ENCODE data around the gene KIRREL3. TPM values are rescaled to one million over a fixed set of nuclear protein-coding genes. Genes with fewer than 3 reads are reported as not detected.
A peak's percentile ranks its signal among the peaks of the same experiment; 100 is the strongest.

Gene KIRREL3
- total and polyA plus RNA-seq, 2 of the 4 experiments (the other 2 are of a cell fraction): 10.9 to 15.9 TPM

GRCh38 chr11:126891556-126892217, 108.9 kb downstream of the KIRREL3 start:
- no peak overlapping the region for H3K18ac ChIP-seq (ENCODE audit: low read depth, low read length)
- no peak overlapping the region for H3K9ac ChIP-seq (ENCODE audit: low read depth, low read length)
- no peak overlapping the region for H3K56ac ChIP-seq (ENCODE audit: extremely low read depth, insufficient read depth, low read length)
- peaks cover 7% of the 10 kb centered on the region for H3K4me1 ChIP-seq (ENCODE audit: control insufficient read depth, insufficient read depth, low read length)
- no peak for DNase-seq
- peak overlapping the region; percentile 50; the same call in 1 of the 2 replicates for H3K14ac ChIP-seq (replicated peaks; ENCODE audit: low read depth, low read length)
- H2BK20ac ChIP-seq (ENCODE audit: low read depth, low read length): no peak overlapping the region
- dilution Hi-C loops (cut with HindIII; ENCODE audit: low sequenced_read_pairs, unreplicated experiment): no loop called here
- no peak overlapping the region for H3K4ac ChIP-seq (ENCODE audit: low read depth, low read length)
- no peak overlapping the region for H3K27ac ChIP-seq (ENCODE audit: insufficient read depth, low read length)
- H3K9me1 ChIP-seq (ENCODE audit: insufficient read depth, low read length): peaks cover 3% of the 10 kb centered on the region; the same call in 1 of the 2 replicates
- H2BK15ac ChIP-seq (ENCODE audit: low read depth, low read length): no peak overlapping the region
- CTCF ChIA-PET: interaction anchor here (0.8 to 1.4 kb wide), 2 partner anchors 8 to 411 kb away, joined by 3 read pairs; no protein-coding TSS in a partner anchor
- POLR2A ChIA-PET (ENCODE audit: unreplicated experiment): no interaction called here
- H2BK120ac ChIP-seq (ENCODE audit: low read depth, low read length): no peak overlapping the region
- whole genome bisulfite sequencing, 2 experiments (ENCODE audit: extremely low coverage in 2 of 2, insufficient read length in 1 of 2): 60% methylated on average over 1 of the region's 4 CpGs; no CpG with 5 or more reads in 1 of the 2 experiments
- no peak overlapping the region for H3K4me2 ChIP-seq (ENCODE audit: low read depth, low read length)
- peak; percentile 44; the same call in 1 of the 2 replicates for ATAC-seq (ENCODE audit: low read depth)
- H3K23ac ChIP-seq (ENCODE audit: low read depth, low read length): 0 out of 2 replicates have a peak overlapping the region, but pooled peaks have one; percentile 2
- H4K8ac ChIP-seq (ENCODE audit: low read depth in 2 of 2, low read length in 2 of 2): no peak overlapping the region
- no peak overlapping the region for H2AK9ac ChIP-seq (replicated peaks; ENCODE audit: low read depth, low read length, poor library complexity)
- H3K9me3 ChIP-seq (ENCODE audit: control insufficient read depth, insufficient read depth, low read length): peaks cover 11% of the 10 kb centered on the region
- H2BK5ac ChIP-seq (ENCODE audit: low read depth, low read length, poor library complexity, severe bottlenecking): no peak overlapping the region
- TF ChIP-seq ELK1 (IDR thresholded peaks at IDR 0.05; ENCODE audit: borderline replicate concordance, low read depth, low read length) (no peak), SMC3 (IDR thresholded peaks at IDR 0.05; ENCODE audit: low read depth, low read length) (no peak), CHD1 (IDR thresholded peaks at IDR 0.05; ENCODE audit: low read depth, low read length) (no peak)
- H2AK5ac ChIP-seq (ENCODE audit: low read depth, low read length): no peak overlapping the region
- in situ Hi-C loops (cut with MboI; ENCODE audit: low sequenced_read_pairs): no loop called here
- intact Hi-C loops (cut with micrococcal nuclease): no loop called here
- no peak overlapping the region for H2AFZ ChIP-seq (replicated peaks; ENCODE audit: low read length, poor library complexity)
- H3K4me3 ChIP-seq (ENCODE audit: insufficient read depth, low read depth, low read length): no peak overlapping the region
- no peaks in the 10 kb centered on the region; the same call in 1 of the 2 replicates for H3K36me3 ChIP-seq (ENCODE audit: control insufficient read depth, insufficient read depth, low read length)
- H4K5ac ChIP-seq (ENCODE audit: low read depth, low read length): no peak overlapping the region
- no TSS peak for BruUV-seq (replicated peaks)
- H4K20me1 ChIP-seq (ENCODE audit: insufficient read depth, low read length): no peaks in the 10 kb centered on the region
- H3K27me3 ChIP-seq (ENCODE audit: control insufficient read depth, insufficient read depth, low read length): no peaks in the 10 kb centered on the region
- H4K91ac ChIP-seq (ENCODE audit: insufficient read depth, low read depth, low read length): no peak overlapping the region
- peaks cover 5 to 18% of the 10 kb centered on the region in 2 experiments; a peak in 3 of 4 replicates for H3K79me1 ChIP-seq (ENCODE audit: low read depth in 1 of 2, low read length in 2 of 2)

Data from IMR-90 (cell line).